ENCODE measurements around the gene SLC4A2. TPM values are rescaled to one million over a fixed set of nuclear protein-coding genes. Genes with fewer than 3 reads are reported as not detected.

Gene SLC4A2
- total RNA-seq, 1 experiment from 2014 or later = 82.9 TPM

DNA sequence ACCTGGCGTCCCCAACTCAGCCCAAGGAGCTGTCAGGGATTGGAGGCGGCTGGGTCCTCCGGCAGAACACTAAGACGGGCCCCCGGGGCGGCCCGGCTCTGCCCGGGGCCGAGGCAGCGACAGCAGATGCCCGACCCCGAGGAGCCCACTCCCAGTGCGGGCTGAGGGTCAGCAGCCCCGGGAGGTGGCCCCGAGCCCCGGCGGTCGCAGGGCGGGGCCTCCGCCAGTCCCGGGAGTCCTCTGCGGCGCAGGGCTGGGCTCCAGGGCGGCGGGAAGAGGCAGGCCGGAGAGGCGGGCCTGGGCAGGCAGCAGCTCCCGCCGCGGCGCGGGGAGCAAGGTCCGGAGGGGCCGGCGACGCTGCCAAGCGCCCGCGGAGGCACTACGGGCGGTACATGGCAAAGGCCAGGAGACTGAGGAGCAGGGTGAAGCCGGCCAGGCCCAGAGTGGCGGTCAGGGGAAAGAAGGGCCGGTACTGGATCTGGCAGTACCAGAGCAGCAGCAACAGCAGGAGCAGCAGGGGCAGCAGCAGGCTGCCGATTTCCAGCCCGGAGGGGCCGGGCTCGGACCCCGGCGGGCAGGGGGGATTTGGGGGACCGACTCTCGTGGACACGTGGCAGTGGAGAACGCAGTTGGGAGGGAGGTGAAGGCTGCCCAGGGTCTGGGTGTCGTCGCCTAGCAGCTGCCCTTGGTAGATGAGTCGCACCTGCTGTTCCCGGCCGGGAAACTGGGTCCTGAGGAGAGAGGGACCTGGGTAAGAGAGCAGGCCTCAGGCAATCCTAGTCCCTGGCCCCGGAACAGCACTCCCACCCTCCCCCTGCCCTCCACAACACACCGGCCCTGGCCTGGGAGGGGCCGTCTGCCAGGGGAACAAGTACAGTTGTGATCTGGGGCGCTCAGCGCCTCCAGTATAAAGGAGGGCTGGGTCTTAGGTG lies 22.0 kb downstream of the SLC4A2 start:
- DNase-seq (ENCODE audit: low spot score) = no peak

DNA sequence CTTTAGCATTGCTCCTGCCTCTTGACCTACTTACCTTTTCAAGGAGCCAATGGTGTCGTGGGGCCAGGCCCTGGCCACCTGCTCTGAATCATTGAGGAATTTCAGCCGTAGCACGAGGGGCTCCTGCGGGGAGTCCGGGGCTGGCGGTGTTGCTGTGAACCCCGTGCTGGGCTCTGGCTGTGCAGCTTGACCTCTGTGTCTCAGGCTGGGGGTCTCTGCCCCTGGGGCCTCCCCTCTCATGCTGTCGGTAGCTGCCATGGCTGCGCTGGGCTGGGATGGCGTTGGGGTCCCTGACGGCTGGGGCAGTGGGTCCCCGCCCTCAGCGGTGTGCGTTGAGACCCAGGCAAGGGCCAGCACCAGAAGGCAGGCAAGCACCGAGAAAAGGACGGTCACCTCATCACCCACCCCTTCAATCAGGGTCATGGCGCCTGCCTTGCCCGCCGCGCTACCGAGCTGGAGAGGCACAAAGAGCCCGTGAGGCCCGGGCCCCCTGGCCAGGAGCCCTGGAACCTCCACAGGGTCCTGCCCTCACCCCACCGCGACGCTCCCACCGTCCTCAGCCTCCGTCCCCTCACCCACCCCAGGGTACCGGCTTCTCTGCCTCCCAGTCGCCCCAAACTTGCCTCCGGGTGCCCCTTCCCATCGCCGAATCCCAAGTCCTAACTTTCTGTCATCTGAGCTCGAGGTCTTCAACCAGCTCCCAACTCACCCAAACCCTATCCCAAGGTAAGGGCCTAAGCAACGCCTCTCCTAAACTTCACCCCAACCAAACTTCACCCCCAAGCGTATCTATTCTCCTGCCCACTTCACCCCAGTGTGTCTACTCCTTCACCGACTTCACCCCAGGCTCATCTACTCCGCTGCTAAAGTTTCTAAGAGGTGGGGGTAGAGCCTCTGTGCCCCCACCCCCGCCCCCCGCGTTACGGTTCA lies 23.0 kb downstream of the SLC4A2 start:
- no peak for DNase-seq (ENCODE audit: low spot score)

DNA sequence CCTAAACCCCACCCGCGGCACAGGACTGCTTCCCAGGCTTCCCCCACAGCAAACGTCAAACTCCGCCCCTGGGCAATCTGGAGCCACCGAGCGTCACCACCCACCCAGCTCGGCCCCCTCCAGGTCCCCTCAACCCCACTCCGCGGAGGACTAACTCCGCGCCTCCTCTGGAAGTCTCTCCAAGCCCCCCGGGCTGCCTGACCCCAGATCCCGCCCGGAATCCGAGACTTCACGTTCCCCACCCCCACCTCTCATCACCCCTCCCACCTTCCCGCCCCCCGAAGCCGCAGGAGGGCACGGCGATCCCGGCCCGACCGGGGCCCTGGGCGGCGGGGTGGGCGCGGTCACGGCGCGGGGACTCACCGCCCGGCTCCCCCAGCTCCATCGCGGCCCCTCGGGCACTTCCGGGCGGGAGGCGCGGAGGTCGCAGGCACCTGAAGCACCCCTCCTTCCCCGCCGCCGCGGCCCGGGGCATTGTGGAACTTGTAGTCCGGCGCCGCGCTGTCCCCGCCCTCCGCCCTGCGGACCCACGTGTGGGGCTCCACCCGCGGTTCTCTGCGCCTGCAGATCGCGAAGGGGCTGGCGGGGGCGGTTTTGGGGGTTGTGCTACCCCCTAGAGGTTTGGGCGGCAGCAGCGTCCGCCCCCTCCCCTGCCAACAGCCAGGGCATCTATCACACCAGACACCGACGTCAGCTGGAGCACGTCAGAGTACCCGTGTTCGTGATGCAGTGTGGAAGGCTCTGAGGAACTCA lies 23.9 kb downstream of the SLC4A2 start, which contains the start of gene TMUB1:
TMUB1 (minus strand) TSS at position 423 of the 753 bp plus-strand sequence. CDS start 930 bp downstream, outside the sequence.
- DNase-seq (ENCODE audit: low spot score) = peak; percentile 53

DNA sequence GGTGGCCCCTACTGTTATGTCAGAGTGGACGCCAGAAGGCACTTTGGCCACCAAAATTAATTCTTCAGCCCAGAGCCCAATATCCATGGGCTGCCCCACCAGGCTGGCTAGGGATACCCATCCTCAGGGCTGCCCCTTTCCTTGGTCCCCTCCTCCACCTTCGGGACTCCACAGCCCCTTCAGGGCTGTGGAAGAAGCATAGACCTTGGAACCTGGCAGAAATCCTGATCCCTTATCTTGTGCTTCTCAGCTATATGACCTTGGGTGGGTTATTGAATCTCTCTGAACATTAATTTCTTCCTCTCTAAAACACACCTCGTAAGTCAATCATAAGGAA lies 24.4 kb downstream of the SLC4A2 start:
- no peak for DNase-seq (ENCODE audit: low spot score)

DNA sequence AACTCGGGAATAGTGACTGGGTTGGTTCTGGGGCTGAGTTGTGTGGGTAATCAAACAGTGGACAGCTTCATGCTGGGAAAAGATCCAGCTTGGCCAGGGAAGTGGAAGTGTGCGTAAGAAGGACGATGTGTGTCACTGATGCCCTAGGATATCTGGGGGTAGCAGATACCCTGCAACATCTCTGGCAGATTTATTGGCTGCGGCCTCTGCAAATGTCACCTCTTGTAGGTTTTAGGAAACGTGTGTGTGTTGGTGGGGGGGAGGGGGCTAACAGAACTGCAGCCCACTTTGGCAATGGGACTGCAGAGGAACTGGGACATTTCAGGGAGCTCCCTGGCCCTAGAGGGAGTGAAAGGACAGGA lies 25.9 kb downstream of the SLC4A2 start:
- no peak for DNase-seq (ENCODE audit: low spot score)

DNA sequence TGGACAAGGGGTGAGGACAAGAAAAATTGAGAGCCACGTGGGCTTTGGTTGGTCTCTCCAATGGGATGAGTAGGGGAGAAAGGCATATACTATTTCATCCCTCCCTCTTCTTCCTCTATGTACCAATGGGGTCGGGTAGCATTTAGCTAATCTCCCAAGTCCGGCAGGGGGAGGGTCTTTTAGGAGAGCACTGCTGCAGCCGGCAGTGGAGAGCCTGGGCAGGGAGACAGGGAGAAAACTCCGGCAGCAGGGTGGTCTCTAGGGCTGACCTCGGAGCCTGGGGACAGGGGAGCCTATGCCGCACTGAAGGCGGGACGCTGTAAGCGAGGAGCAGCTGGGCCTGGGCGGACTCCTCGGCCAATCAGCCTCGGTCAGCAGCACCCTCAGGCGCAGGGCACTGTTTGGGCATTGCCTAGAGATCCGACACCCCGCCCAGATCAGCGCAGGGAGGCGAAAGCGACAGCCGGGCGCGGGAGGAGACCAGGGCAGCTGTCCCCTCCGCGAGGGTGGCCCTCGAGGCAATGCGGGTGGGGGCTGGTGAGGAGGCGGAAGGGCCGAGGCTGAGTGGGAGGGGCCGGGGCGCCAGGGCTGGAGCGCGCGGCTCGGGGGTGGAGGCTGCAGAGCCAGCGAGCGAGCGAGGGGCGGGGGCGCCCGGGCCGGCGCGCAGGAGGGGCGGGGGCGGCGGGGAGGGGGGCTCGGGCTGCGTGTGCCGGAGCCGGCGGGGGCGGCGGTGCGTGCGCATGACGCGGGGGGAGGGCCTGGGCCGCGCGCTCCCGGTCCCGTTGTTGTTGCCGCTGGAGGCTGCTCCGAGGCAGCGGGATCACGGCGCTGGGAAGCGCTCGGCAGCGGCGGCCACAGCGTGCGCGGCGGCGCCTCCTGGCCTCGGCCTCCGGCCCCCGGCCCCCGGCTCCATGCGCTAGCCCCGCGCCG lies 26.6 kb downstream of the SLC4A2 start, which contains the start of gene AGAP3:
AGAP3 (plus strand) TSS at position 785 of the 930 bp plus-strand sequence. CDS start 267 bp downstream, outside the sequence.
- DNase-seq (ENCODE audit: low spot score) = peak; percentile 89

DNA sequence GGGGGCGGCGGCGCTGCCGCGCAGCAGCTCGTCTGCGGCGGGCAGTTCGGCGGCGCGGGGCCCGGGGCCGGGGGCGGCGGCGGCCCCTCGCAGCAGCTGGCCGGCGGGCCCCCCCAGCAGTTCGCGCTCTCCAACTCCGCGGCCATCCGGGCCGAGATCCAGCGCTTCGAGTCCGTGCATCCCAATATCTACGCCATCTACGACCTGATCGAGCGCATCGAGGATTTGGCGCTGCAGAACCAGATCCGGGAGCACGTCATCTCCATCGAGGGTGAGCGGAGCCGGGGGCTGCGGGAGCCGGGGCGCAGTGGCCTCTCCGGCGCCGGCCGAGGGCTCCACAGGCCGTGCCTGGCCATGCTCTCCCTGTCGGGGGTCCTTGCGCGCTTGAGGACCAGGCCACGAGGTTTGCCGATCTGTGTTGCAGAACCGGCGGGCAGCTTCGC lies 27.4 kb downstream of the SLC4A2 start:
- DNase-seq (ENCODE audit: low spot score) = no peak

DNA sequence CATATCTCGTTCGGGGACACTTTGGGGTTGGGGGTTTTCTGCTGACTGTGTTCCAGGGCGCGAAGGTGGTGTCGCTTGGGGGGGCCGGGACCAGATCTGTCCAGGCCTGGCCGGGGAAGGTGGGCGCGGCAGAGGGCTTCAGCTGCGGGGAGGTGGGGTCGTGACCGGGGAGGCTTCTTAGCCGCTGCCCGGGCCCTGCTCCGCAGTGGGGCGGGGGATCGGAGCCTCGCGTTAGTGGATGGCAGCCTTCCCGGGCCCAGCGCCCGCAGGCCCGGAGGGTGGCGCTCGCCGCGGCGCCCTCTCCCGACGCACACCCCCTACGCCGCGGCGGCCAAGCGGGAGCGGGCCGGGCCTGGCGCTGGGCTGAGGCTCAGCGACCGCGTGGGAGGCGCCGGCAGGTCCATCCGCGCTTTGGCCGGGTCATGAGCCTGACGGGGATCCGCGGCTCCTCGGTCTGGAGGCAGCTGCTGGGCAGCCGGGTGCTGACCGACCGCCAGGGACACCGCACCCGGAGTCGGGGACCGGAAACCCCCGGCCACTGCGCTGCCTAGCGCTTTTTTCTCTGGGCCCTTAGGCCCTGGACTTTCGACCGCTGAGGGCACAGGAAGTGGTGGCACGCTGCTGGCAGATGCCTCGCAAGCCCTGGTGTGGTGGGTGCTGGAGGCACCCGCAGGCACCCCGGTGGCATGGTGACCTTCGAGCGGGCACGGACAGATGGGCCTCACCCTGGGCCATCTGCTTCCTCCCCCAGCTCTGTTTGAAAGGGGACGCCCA lies 28.0 kb downstream of the SLC4A2 start:
- DNase-seq (ENCODE audit: low spot score) = no peak

DNA sequence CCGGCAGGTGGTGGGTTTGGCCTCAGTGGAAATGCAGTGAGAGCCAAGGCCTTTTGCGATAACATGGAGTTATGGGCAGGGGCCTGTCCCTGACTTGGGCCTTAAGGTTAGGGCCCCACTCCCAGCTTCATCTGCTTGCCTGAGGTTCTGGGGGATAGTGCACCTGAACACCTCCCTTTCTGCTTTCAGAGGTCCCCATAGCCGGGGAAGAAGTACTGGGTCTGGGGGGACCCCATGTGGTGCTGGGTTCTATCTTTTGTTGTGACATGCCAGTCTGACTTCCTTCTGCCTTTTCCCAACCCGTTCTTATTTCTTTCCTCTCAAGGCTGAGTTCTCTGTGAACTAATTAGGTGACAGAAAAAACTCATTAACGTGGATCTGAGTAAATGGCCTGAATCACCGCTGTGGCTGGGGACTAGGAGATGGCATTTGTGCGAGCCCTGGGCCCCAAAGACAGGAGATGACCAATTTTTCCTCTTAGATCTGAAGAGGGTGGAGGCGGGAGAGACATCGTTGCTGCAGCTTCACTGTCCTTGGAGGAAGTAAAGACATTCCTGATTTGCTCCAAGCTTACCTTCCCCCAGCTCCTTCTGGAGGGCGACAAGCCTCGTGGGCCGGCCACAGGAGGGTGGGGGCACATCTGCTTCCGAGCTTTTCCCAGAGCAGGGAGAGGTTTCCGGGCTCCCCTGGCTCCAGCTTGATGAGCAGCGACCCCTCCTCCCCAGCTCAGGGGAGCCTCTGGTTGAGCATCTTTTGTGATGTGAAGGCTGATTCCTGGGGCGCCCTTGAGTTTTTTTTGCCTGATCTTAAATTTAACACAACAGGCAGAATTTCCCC lies 28.8 kb downstream of the SLC4A2 start:
- DNase-seq (ENCODE audit: low spot score) = no peak

DNA sequence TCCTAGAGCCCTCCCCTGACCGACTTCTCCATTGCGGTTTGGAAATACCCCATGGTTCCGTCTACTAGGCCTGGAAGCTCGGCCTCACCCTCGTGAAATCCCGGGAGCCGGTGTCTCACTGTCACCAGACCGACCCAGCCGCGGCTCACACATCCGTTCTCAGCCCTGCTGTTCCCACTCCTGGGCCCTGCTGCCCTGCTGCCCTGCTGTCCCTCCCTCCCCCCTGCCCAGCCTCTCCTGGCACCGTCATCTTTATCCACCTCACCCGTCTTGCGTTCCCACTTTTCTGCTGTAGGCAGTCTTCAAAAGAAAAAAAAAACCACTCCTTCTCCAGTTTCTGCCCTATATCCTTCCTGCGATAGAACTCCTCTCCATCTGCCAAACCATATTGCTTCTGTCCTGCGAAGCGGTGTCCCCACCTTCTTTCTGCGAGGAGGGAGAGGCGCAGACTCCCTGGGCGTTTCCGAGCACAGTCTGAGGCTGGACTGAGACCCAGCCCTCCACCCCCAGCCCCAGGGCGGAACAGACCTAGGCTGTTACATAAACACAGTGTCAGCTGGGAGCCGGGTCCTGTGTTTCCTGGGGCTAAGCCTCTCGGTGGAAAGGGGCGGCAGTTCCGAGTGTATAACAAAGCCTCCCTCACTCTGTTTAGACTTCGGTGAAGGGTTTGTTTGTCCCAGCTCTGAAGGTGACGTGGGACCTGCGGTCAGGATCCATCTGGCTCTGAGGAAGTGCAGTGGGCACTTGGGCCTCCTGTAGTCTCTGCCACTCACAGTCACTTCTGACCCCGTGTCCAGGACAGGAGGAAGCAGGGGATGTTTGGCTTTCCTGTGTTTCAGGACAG lies 29.7 kb downstream of the SLC4A2 start:
- DNase-seq (ENCODE audit: low spot score) = peak; percentile 99

DNA sequence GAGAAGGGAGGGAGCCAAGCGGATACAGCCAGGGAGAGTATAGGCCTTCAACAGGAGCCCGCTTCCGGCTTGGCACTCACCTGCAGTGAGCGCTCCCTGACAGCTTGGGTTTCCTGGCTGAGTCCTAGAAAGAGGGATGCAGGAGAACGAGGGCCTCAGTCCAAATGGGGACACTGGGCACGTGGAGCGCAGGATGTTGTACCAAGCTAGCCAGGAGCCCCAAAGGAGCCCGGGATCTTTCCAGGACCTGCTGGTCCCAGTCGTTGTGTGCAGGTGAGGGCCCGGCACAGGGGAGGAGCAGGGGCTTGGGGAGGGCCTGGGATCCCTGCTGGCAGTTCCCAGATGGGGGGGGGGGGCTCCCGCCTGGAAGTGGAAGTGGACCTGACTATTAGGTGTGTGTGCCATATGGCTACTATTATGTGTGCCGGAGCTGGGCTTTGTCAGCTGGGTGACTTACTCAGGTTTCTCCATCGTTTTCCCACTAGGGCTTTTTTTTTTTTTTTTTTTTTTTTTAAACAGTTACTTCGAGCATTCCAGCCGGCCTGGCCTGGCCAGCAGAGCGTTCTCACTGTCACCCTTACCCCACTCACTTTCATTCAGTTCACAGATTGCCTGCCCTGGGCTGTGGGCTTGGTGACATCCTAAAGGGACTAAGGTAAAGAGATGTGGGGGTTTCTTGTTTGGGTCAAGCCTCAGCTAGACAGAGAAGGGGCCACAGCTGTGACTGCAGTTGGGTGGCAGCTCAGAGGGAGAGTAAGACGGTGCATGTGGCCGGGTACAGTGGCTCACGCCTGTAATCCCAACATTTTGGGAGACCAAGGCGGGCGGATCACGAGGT lies 30.7 kb downstream of the SLC4A2 start:
- no peak for DNase-seq (ENCODE audit: low spot score)

DNA sequence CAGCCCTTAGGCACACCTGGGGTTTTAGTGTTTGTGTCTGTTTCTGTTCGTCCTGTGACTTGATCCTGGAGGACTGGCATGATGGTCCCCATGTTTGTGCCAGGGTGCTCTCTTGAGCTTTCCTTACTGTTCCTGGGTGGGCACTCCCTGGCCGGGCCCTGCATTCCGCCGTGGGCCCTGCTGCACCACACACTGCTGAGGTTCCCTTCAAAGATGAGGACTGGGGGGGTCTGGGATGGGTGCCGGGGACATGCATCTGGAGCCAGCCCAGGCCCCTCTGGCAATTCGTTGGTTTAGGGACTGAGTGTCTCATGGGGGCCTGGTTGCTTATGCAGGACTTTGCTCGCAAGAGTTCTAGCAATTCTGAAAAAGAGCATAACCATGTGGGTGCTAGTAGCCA lies 31.6 kb downstream of the SLC4A2 start:
- no peak for DNase-seq (ENCODE audit: low spot score)

DNA sequence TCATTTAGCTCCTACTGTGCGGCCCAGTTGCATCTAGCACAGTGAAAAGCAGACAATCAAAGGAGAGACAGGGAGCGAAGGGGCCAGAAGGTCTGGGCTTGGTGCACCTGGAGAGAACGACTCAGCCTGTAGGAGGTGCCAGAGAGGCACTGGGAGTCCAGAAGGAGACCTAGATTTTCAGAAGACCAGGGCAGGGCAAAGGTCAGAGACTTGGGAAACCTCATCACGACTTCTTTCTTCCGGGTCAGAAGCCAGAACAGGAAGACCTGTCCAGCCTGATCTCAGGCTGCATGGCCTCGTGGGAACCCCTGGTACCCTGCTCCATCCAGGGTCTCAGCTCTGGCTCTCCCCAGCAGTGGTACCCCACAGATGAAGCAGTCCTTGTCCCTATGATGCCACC lies 32.0 kb downstream of the SLC4A2 start:
- no peak for DNase-seq (ENCODE audit: low spot score)

DNA sequence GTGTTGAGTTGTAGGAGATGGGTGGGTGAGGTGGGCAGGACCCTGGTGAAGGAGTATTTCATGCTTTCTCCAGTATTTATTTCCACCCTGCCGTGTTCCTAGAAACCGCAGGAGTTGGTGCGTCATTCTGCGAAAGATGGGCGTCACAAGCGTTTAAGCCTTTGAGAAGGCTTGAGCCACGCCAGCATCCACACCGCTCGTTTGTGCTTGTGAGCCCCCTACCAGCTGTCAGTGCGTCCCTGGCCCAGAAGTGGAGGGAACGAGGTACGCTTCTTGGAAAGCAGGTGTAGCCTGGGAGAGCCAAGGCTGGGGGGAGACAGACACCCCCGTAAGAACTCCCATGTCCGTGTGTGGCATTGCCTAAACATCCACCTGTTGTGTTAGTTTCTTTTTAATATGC lies 32.6 kb downstream of the SLC4A2 start:
- DNase-seq (ENCODE audit: low spot score) = no peak

DNA sequence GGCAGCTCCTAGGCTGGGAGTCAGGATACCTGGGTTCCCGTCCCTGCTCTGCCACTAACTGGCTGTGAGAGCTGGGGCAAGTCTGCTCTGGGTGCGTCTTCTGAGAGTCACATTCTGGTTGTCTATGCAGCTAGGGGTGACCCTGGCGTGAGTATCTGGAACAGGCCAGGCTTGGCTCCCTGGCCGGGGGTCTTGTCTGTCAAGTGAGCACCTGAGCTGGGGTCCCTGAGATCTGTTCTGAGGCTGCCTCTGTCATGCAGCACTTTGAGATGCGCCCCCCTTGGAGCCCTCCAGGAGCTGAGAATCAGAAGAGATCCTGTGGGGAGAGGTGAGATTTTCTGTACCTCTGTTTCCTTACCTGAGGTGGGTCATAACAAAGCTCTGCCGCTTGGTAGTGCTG lies 34.4 kb downstream of the SLC4A2 start:
- no peak for DNase-seq (ENCODE audit: low spot score)

DNA sequence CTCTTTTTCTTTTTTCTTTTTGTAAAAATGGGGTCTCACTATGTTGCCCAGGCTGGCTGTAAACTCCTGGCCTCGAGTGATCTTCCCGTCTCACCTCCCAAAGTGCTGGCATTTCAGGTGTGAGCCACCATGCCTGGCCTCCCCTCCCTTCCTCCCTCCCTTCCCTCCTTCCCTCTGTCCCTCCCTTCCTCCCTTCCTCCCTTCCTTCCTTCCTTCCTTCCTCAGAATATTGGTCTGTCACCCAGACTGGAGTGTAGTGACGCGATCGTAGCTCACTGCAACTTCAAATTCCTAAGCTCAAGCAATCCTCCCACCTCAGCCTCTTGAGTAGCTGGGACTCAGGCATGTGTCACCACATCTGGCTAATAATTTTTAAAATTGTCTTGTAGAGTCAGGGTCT lies 35.3 kb downstream of the SLC4A2 start:
- no peak for DNase-seq (ENCODE audit: low spot score)

All from H4 (cell line).